ENCODE data around the gene KCNA5. TPM values are rescaled to one million over a fixed set of nuclear protein-coding genes. Genes with fewer than 3 reads are reported as not detected.

KCNA5 gene
- total RNA-seq, 1 donor from 2014 or later = 1.2 TPM

- TF ChIP-seq CTCF (IDR thresholded peaks at IDR 0.05; ENCODE audit: unreplicated experiment) = no peak
- H3K27me3 Mint-ChIP-seq (ENCODE audit: unreplicated experiment) = peaks cover 9% of the 10 kb centered on the region
- no peaks in the 10 kb centered on the region for H3K36me3 Mint-ChIP-seq (ENCODE audit: low read depth, unreplicated experiment)
Observed at GRCh38 chr12:5018677-5019076, 25.0 kb upstream of the KCNA5 start.

GRCh38 chr12:5022025-5022424 is 21.7 kb upstream of the KCNA5 start:
- peaks cover 13% of the 10 kb centered on the region for H3K4me1 Mint-ChIP-seq (ENCODE audit: unreplicated experiment)
- DNase-seq (ENCODE audit: low spot score) = no peak
- peaks cover 4% of the 10 kb centered on the region for H3K27me3 Mint-ChIP-seq (ENCODE audit: unreplicated experiment)
- H3K9me3 Mint-ChIP-seq (ENCODE audit: unreplicated experiment) = no peaks in the 10 kb centered on the region
- no peak overlapping the region for H3K4me3 Mint-ChIP-seq (ENCODE audit: unreplicated experiment)
- no peak for TF ChIP-seq CTCF (IDR thresholded peaks at IDR 0.05; ENCODE audit: unreplicated experiment)
- H3K36me3 Mint-ChIP-seq (ENCODE audit: low read depth, unreplicated experiment) = no peaks in the 10 kb centered on the region
- no peak overlapping the region for H3K27ac Mint-ChIP-seq (ENCODE audit: unreplicated experiment)

More at GRCh38 chr12:5018677-5019076, 25.0 kb upstream of the KCNA5 start:
- Mint-ChIP-seq H3K27ac (ENCODE audit: unreplicated experiment) (no peak overlapping the region), H3K9me3 (ENCODE audit: unreplicated experiment) (no peaks in the 10 kb centered on the region), H3K4me1 (ENCODE audit: unreplicated experiment) (peaks cover 3% of the 10 kb centered on the region), H3K4me3 (ENCODE audit: unreplicated experiment) (no peak overlapping the region)
- DNase-seq (ENCODE audit: low spot score) = no peak

- DNase-seq (ENCODE audit: low spot score) = peak; percentile 53
- H3K27ac Mint-ChIP-seq (ENCODE audit: unreplicated experiment) = no peak overlapping the region
- H3K27me3 Mint-ChIP-seq (ENCODE audit: unreplicated experiment) = peaks cover 5% of the 10 kb centered on the region
Observed at GRCh38 chr12:5022465-5023061, 21.1 kb upstream of the KCNA5 start.

GRCh38 chr12:5023842-5024241 is 19.8 kb upstream of the KCNA5 start:
- DNase-seq (ENCODE audit: low spot score) = no peak
- Mint-ChIP-seq H3K36me3 (ENCODE audit: low read depth, unreplicated experiment) (no peaks in the 10 kb centered on the region), H3K27me3 (ENCODE audit: unreplicated experiment) (peaks cover 5% of the 10 kb centered on the region), H3K4me3 (ENCODE audit: unreplicated experiment) (no peak overlapping the region), H3K27ac (ENCODE audit: unreplicated experiment) (no peak overlapping the region), H3K9me3 (ENCODE audit: unreplicated experiment) (no peaks in the 10 kb centered on the region), H3K4me1 (ENCODE audit: unreplicated experiment) (peaks cover 20% of the 10 kb centered on the region)
- TF ChIP-seq CTCF (IDR thresholded peaks at IDR 0.05; ENCODE audit: unreplicated experiment) = no peak

More at GRCh38 chr12:5022465-5023061, 21.1 kb upstream of the KCNA5 start:
- Mint-ChIP-seq H3K9me3 (ENCODE audit: unreplicated experiment) (no peaks in the 10 kb centered on the region), H3K4me1 (ENCODE audit: unreplicated experiment) (peaks cover 14% of the 10 kb centered on the region), H3K4me3 (ENCODE audit: unreplicated experiment) (no peak overlapping the region), H3K36me3 (ENCODE audit: low read depth, unreplicated experiment) (no peaks in the 10 kb centered on the region)
- peak; percentile 86 for TF ChIP-seq CTCF (IDR thresholded peaks at IDR 0.05; ENCODE audit: unreplicated experiment)

GRCh38 chr12:5026342-5026938 is 17.2 kb upstream of the KCNA5 start:
- Mint-ChIP-seq H3K27me3 (ENCODE audit: unreplicated experiment) (peaks cover 1% of the 10 kb centered on the region), H3K4me1 (ENCODE audit: unreplicated experiment) (peaks cover 20% of the 10 kb centered on the region), H3K27ac (ENCODE audit: unreplicated experiment) (no peak overlapping the region), H3K36me3 (ENCODE audit: low read depth, unreplicated experiment) (no peaks in the 10 kb centered on the region), H3K4me3 (ENCODE audit: unreplicated experiment) (no peak overlapping the region), H3K9me3 (ENCODE audit: unreplicated experiment) (no peaks in the 10 kb centered on the region)
- no peak for DNase-seq (ENCODE audit: low spot score)
- TF ChIP-seq CTCF (IDR thresholded peaks at IDR 0.05; ENCODE audit: unreplicated experiment) = no peak
